ENCODE results near the gene MISP3.
A peak's percentile ranks its signal among the peaks of the same experiment; 100 is the strongest.

Gene MISP3

DNA sequence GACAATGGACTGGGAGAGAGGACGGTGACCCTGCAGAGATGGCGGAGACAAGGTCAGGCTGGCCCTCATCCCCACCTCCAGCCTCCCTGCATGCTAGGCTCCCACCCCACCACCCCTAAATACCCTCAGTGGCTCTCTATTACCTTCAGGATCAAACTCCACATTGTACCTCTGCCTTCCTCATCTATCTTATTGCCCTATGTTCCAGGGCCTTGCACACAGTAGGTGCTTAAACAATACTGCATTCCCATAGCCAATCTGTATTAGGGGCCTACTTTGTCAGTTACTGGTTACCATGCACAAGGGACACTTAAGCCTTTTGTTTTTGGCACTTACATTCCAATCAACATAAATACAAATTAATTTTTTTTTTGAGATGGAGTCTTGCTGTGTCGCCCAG is 17.2 kb upstream of the MISP3 start:
- H3K9ac ChIP-seq (ENCODE audit: low read depth, low read length): no peak overlapping the region

GRCh38 chr19:14056069-14056666 is 16.4 kb upstream of the MISP3 start:
- no peaks in the 10 kb centered on the region for H3K9me3 ChIP-seq (ENCODE audit: insufficient read depth, low read depth, low read length)

More for the DNA sequence above, 17.2 kb upstream of the MISP3 start:
- no peaks in the 10 kb centered on the region for H3K36me3 ChIP-seq (ENCODE audit: insufficient read depth, low read depth, low read length)
- H3K4me1 ChIP-seq (ENCODE audit: insufficient read depth, low read length): no peaks in the 10 kb centered on the region
- H3K27me3 ChIP-seq (ENCODE audit: insufficient read depth, low read length): peaks cover 33% of the 10 kb centered on the region
- H3K27ac ChIP-seq (ENCODE audit: low read length): no peak overlapping the region
- H3K4me3 ChIP-seq (ENCODE audit: low read length): no peak overlapping the region
- H3K9me3 ChIP-seq (ENCODE audit: insufficient read depth, low read depth, low read length): no peaks in the 10 kb centered on the region

GRCh38 chr19:14056741-14057356 is 15.7 kb upstream of the MISP3 start:
- Histone ChIP-seq H3K9me3 (ENCODE audit: insufficient read depth, low read depth, low read length) (no peaks in the 10 kb centered on the region), H3K27ac (ENCODE audit: low read length) (no peak overlapping the region), H3K4me3 (ENCODE audit: low read length) (peak overlapping the region; percentile 70), H3K36me3 (ENCODE audit: insufficient read depth, low read depth, low read length) (no peaks in the 10 kb centered on the region), H3K27me3 (ENCODE audit: insufficient read depth, low read length) (peaks cover 33% of the 10 kb centered on the region), H3K4me1 (ENCODE audit: insufficient read depth, low read length) (no peaks in the 10 kb centered on the region), H3K9ac (ENCODE audit: low read depth, low read length) (peak overlapping the region; percentile 37; the same call in 1 of the 2 replicates)

More at GRCh38 chr19:14056069-14056666, 16.4 kb upstream of the MISP3 start:
- Histone ChIP-seq H3K27ac (ENCODE audit: low read length) (no peak overlapping the region), H3K4me3 (ENCODE audit: low read length) (peak overlapping the region; percentile 70; the same call in 1 of the 2 replicates), H3K27me3 (ENCODE audit: insufficient read depth, low read length) (peaks cover 33% of the 10 kb centered on the region), H3K4me1 (ENCODE audit: insufficient read depth, low read length) (no peaks in the 10 kb centered on the region), H3K36me3 (ENCODE audit: insufficient read depth, low read depth, low read length) (no peaks in the 10 kb centered on the region), H3K9ac (ENCODE audit: low read depth, low read length) (no peak overlapping the region)

GRCh38 chr19:14058182-14059092 is 14.1 kb upstream of the MISP3 start:
- H3K27ac ChIP-seq (ENCODE audit: low read length): no peak overlapping the region
- H3K4me1 ChIP-seq (ENCODE audit: insufficient read depth, low read length): no peaks in the 10 kb centered on the region
- no peak overlapping the region; the same call in 1 of the 2 replicates for H3K9ac ChIP-seq (ENCODE audit: low read depth, low read length)
- H3K27me3 ChIP-seq (ENCODE audit: insufficient read depth, low read length): peaks cover 33% of the 10 kb centered on the region
- peak overlapping the region; percentile 61 for H3K4me3 ChIP-seq (ENCODE audit: low read length)
- no peaks in the 10 kb centered on the region for H3K36me3 ChIP-seq (ENCODE audit: insufficient read depth, low read depth, low read length)
- no peaks in the 10 kb centered on the region for H3K9me3 ChIP-seq (ENCODE audit: insufficient read depth, low read depth, low read length)

DNA sequence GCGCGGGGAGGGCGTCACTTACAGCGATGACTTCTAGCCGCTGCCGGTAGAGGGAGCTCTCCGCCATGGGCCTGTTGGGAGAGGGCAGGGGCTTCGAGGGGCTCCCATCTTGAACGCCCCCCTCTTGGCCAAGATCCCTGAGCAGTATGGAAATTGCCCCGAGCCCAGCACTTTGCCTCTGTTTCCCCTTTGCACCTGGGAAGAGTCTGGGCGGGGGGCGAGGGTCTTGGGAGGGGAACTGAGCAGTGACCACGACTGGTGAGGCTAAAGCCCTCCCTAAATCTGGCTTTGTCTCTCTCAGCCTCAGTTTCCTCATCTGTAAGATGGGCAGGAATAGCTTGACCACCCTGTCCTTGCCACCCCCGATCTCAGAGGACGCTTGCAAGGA is 13.5 kb upstream of the MISP3 start:
- no peaks in the 10 kb centered on the region for H3K36me3 ChIP-seq (ENCODE audit: insufficient read depth, low read depth, low read length)
- no peak overlapping the region for H3K27ac ChIP-seq (ENCODE audit: low read length)
- H3K27me3 ChIP-seq (ENCODE audit: insufficient read depth, low read length): peaks cover 33% of the 10 kb centered on the region
- no peaks in the 10 kb centered on the region for H3K9me3 ChIP-seq (ENCODE audit: insufficient read depth, low read depth, low read length)
- H3K9ac ChIP-seq (ENCODE audit: low read depth, low read length): no peak overlapping the region
- no peak overlapping the region for H3K4me3 ChIP-seq (ENCODE audit: low read length)
- no peaks in the 10 kb centered on the region for H3K4me1 ChIP-seq (ENCODE audit: insufficient read depth, low read length)

GRCh38 chr19:14059652-14060155 is 12.9 kb upstream of the MISP3 start:
- Histone ChIP-seq H3K27me3 (ENCODE audit: insufficient read depth, low read length) (peaks cover 33% of the 10 kb centered on the region), H3K27ac (ENCODE audit: low read length) (no peak overlapping the region), H3K9ac (ENCODE audit: low read depth, low read length) (no peak overlapping the region), H3K36me3 (ENCODE audit: insufficient read depth, low read depth, low read length) (no peaks in the 10 kb centered on the region), H3K4me3 (ENCODE audit: low read length) (no peak overlapping the region), H3K9me3 (ENCODE audit: insufficient read depth, low read depth, low read length) (no peaks in the 10 kb centered on the region), H3K4me1 (ENCODE audit: insufficient read depth, low read length) (no peaks in the 10 kb centered on the region)

DNA sequence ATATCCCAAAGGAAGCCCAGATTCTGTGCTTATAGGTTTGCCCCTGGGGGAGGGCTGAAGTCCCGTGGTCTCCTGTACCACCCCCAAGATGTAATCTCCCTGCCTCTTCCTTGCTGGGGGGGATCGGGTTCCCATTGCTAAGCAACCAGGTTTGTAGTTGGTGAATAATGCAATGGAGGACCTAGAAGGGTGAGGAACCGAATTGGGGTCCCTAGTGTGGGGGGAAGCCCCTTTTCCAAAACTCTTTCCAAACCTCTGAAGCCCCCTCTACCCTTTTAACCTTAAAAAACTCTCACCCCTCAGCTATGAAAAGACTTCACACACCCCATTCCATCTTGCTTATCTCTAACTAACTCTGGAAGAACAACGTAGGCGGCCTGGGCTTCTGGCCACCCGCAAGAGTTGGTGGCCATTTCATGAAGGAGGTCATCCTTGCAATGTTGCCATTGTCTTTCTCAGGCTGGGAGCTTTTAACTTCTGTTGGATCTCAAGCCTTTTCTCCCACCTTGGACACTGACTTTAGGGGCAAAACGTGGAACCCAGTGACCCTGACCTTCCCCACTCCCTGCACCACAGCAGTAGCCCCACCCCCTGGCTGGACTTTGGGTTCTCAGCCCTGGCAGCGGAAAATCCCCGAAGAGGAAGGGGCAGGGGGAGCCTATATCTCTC is 11.4 kb upstream of the MISP3 start:
- Histone ChIP-seq H3K36me3 (ENCODE audit: insufficient read depth, low read depth, low read length) (no peaks in the 10 kb centered on the region), H3K9ac (ENCODE audit: low read depth, low read length) (no peak overlapping the region), H3K27ac (ENCODE audit: low read length) (no peak overlapping the region), H3K9me3 (ENCODE audit: insufficient read depth, low read depth, low read length) (no peaks in the 10 kb centered on the region), H3K27me3 (ENCODE audit: insufficient read depth, low read length) (peaks cover 33% of the 10 kb centered on the region), H3K4me3 (ENCODE audit: low read length) (no peak overlapping the region), H3K4me1 (ENCODE audit: insufficient read depth, low read length) (no peaks in the 10 kb centered on the region)

GRCh38 chr19:14061751-14062557 is 10.6 kb upstream of the MISP3 start, which contains the start of gene PALM3:
Gene PALM3 (minus strand): TSS chr19:14062076. CDS start chr19:14061980, 96 bp downstream.
- Histone ChIP-seq H3K4me1 (ENCODE audit: insufficient read depth, low read length) (no peaks in the 10 kb centered on the region), H3K9me3 (ENCODE audit: insufficient read depth, low read depth, low read length) (no peaks in the 10 kb centered on the region), H3K27me3 (ENCODE audit: insufficient read depth, low read length) (peaks cover 26% of the 10 kb centered on the region), H3K4me3 (ENCODE audit: low read length) (no peak within 1 kb of the TSS), H3K27ac (ENCODE audit: low read length) (no peak within 1 kb of the TSS), H3K9ac (ENCODE audit: low read depth, low read length) (no peak within 1 kb of the TSS), H3K36me3 (ENCODE audit: insufficient read depth, low read depth, low read length) (no peaks in the 10 kb centered on the region)

DNA sequence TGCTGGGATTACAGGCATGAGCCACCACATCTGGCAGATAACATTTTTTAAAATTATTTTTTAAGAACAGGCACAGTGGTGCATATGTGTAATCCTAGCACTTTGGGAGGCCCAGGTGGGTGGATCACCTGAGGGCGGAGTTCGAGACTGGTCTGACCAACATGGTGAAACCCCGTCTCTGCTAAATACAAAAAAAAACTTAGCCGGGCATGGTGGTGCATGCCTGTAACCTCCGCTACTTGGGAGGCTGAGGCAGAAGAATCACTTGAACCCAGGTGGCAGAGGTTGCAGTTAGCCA is 10.1 kb upstream of the MISP3 start:
- Histone ChIP-seq H3K4me1 (ENCODE audit: insufficient read depth, low read length) (no peaks in the 10 kb centered on the region), H3K4me3 (ENCODE audit: low read length) (no peak overlapping the region), H3K9ac (ENCODE audit: low read depth, low read length) (no peak overlapping the region), H3K27me3 (ENCODE audit: insufficient read depth, low read length) (peaks cover 23% of the 10 kb centered on the region), H3K27ac (ENCODE audit: low read length) (no peak overlapping the region), H3K9me3 (ENCODE audit: insufficient read depth, low read depth, low read length) (no peaks in the 10 kb centered on the region), H3K36me3 (ENCODE audit: insufficient read depth, low read depth, low read length) (no peaks in the 10 kb centered on the region)

- Histone ChIP-seq H3K9me3 (ENCODE audit: insufficient read depth, low read depth, low read length) (no peaks in the 10 kb centered on the region), H3K4me3 (ENCODE audit: low read length) (no peak overlapping the region), H3K27me3 (ENCODE audit: insufficient read depth, low read length) (peaks cover 19% of the 10 kb centered on the region)
Observed at GRCh38 chr19:14063105-14063504, 9.5 kb upstream of the MISP3 start.

DNA sequence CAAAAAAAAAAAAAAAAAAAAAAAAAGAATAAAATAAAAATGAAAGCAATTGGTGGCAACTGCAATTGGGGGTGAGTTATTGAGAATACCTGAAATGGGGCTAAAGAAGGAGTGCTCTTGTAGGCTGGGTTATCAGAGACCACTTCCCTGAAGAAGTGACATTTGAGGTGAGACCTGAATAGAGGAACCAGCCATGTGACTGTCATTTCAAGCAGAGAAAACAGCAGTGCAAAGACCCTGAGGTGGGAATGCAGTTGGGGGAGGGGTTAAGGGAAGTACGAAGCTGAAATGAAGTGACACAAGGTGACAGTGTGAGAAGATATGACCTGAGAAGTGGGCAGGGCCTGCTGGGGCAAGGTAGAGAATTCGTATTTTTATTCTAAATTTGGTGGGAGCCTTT is 6.5 kb upstream of the MISP3 start:
- H3K9me3 ChIP-seq (ENCODE audit: insufficient read depth, low read depth, low read length): no peaks in the 10 kb centered on the region
- H3K36me3 ChIP-seq (ENCODE audit: insufficient read depth, low read depth, low read length): no peaks in the 10 kb centered on the region
- H3K27ac ChIP-seq (ENCODE audit: low read length): no peak overlapping the region
- peaks cover 6% of the 10 kb centered on the region; the same call in 1 of the 2 replicates for H3K27me3 ChIP-seq (ENCODE audit: insufficient read depth, low read length)
- H3K4me3 ChIP-seq (ENCODE audit: low read length): no peak overlapping the region
- H3K9ac ChIP-seq (ENCODE audit: low read depth, low read length): no peak overlapping the region
- no peaks in the 10 kb centered on the region for H3K4me1 ChIP-seq (ENCODE audit: insufficient read depth, low read length)

More at GRCh38 chr19:14063105-14063504, 9.5 kb upstream of the MISP3 start:
- Histone ChIP-seq H3K27ac (ENCODE audit: low read length) (no peak overlapping the region), H3K4me1 (ENCODE audit: insufficient read depth, low read length) (no peaks in the 10 kb centered on the region), H3K36me3 (ENCODE audit: insufficient read depth, low read depth, low read length) (no peaks in the 10 kb centered on the region), H3K9ac (ENCODE audit: low read depth, low read length) (no peak overlapping the region)

Data from iPS-20b (cell line).